GM12878 (cell line): ENCODE results near the gene ALDH3A2. TPM values are rescaled to one million over a fixed set of nuclear protein-coding genes. Genes with fewer than 3 reads are reported as not detected.

Experiments used
- ATAC-seq: fragments of 200-7000 bp; cut with Tn5 transposase; 3 replicates; pipeline ENCODE4 v1.9.1; 2020; ENCODE audit warnings: mild to moderate bottlenecking, moderate library complexity
- BruUV-seq: library from RNA; stranded (reverse); fragments of 400-500 nt; replicated peaks from 2 replicates; lab custom pipeline; 2021; lab: Mats Ljungman, UMichigan
- CTCF ChIA-PET: fragments of 300-600 bp; sonication (Branson Sonifier 250); formaldehyde crosslinking; extraction: SDS; loops from one replicate; lab custom pipeline; 2021; ENCODE audit warnings: inconsistent platforms; lab: Yijun Ruan, JAX
- POLR2A ChIA-PET: fragments of 350-600 bp; formaldehyde crosslinking; extraction: SDS; loops from one replicate; lab custom pipeline; 2021; ENCODE audit warnings: inconsistent platforms; lab: Charles Lee
- RAD21 ChIA-PET: fragments of 300-600 bp; sonication (Branson Sonifier 250); formaldehyde crosslinking; loops from one replicate; lab custom pipeline; 2023; ENCODE audit warnings: antibody characterized with exemption; ENCODE audit not compliant: unreplicated experiment; lab: Charles Lee
- SMC1A ChIA-PET: fragments of 300-600 bp; sonication (Branson Sonifier 250); formaldehyde crosslinking; loops from one replicate; lab custom pipeline; 2023; ENCODE audit not compliant: unreplicated experiment, uncharacterized antibody; lab: Charles Lee
- DNase-seq: peaks from one replicate; pipeline ENCODE4 v3.0.0-alpha.2; 2011; ENCODE audit warnings: low read depth, low spot score
- FAIRE-seq: peaks from 3 replicates; lab custom pipeline; 2011; peaks lifted over from hg19 to GRCh38; lab: Jason Lieb, UNC
- H2AFZ ChIP-seq: 2 replicates; pipeline ENCODE4 v1.6.0; 2011; ENCODE audit warnings: low read depth, low read length, control low read depth; ENCODE audit not compliant: control insufficient read depth
- H3K27ac ChIP-seq: 2 replicates; pipeline ENCODE4 v1.5.1; 2011; ENCODE audit warnings: control low read depth; ENCODE audit not compliant: control insufficient read depth, insufficient read depth
- H3K27me3 ChIP-seq, 2 experiments: replicated peaks in 1 of 2; 2 replicates each; pipeline versions ENCODE4 v1.6.0 to v1.6.1; 2011; ENCODE audit warnings: low read length in 1 of 2; ENCODE audit not compliant: control insufficient read depth in 2 of 2, insufficient read depth in 2 of 2
- H3K36me3 ChIP-seq, 2 experiments: 2 replicates each; pipeline ENCODE4 v1.5.1; 2011; ENCODE audit warnings: low read length in 1 of 2; ENCODE audit not compliant: control insufficient read depth in 2 of 2, insufficient read depth in 2 of 2
- H3K4me1 ChIP-seq: 2 replicates; pipeline ENCODE4 v1.6.1; 2011; ENCODE audit warnings: mild to moderate bottlenecking, low read length, moderate library complexity, mixed read lengths; ENCODE audit not compliant: control insufficient read depth, insufficient read depth
- H3K4me2 ChIP-seq: 2 replicates; pipeline ENCODE4 v1.6.0; 2011; ENCODE audit warnings: control low read depth; ENCODE audit not compliant: control insufficient read depth, insufficient read depth
- H3K4me3 ChIP-seq: fragments of 200-600 bp; sonication (generic); 2 replicates; pipeline ENCODE4 v1.5.1; 2016
- H3K79me2 ChIP-seq: 2 replicates; pipeline ENCODE4 v1.6.0; 2011; ENCODE audit warnings: low read length; ENCODE audit not compliant: control insufficient read depth, insufficient read depth
- H3K9ac ChIP-seq: 2 replicates; pipeline ENCODE4 v1.8.0; 2011; ENCODE audit warnings: low read length, control low read depth, mixed read lengths; ENCODE audit not compliant: control insufficient read depth, insufficient read depth
- H3K9me3 ChIP-seq: replicated peaks from 3 replicates; pipeline ENCODE4 v1.5.1; 2011; ENCODE audit warnings: mild to moderate bottlenecking, low read length; ENCODE audit not compliant: control insufficient read depth, insufficient read depth
- H4K20me1 ChIP-seq: 2 replicates; pipeline ENCODE4 v1.6.0; 2011; ENCODE audit not compliant: control insufficient read depth, insufficient read depth
- ATF3 ChIP-seq: IDR thresholded peaks from 2 replicates; pipeline ENCODE4 v1.6.1; 2011; ENCODE audit warnings: low read depth, mild to moderate bottlenecking, low read length, moderate library complexity, borderline replicate concordance; ENCODE audit errors: extremely low read depth
- BCL3 ChIP-seq: IDR thresholded peaks from 2 replicates; pipeline ENCODE4 v1.6.1; 2011; ENCODE audit warnings: borderline replicate concordance, low read depth, mild to moderate bottlenecking, moderate library complexity, low read length; ENCODE audit not compliant: insufficient read depth, poor library complexity, severe bottlenecking
- E2F4 ChIP-seq: IDR thresholded peaks from 2 replicates; pipeline ENCODE4 v1.6.1; 2012; ENCODE audit warnings: low read depth, low read length, improper control_type of control experiment
- GATAD2B ChIP-seq: fragments of 450-650 bp; conservative IDR thresholded peaks from 2 replicates; pipeline ENCODE4 v1.6.1; 2017; ENCODE audit warnings: low read depth, mild to moderate bottlenecking, moderate library complexity
- NFIC ChIP-seq: IDR thresholded peaks from 2 replicates; pipeline ENCODE4 v1.6.1; 2012; ENCODE audit warnings: low read depth, mild to moderate bottlenecking, inconsistent platforms, low read length, moderate library complexity
- RBBP5 ChIP-seq: fragments of 200-600 bp; sonication (generic); conservative IDR thresholded peaks from 2 replicates; pipeline ENCODE4 v1.6.1; 2016
- SRF ChIP-seq, 2 experiments: IDR thresholded peaks; 2 replicates each; pipeline ENCODE4 v1.6.1; 2011; ENCODE audit warnings: low read depth in 2 of 2, low read length in 2 of 2, mild to moderate bottlenecking in 1 of 2, moderate library complexity in 1 of 2
- TARDBP ChIP-seq: IDR thresholded peaks from 2 replicates; pipeline ENCODE4 v1.6.1; 2016; ENCODE audit warnings: borderline replicate concordance
- ZBED1 ChIP-seq: IDR thresholded peaks from 2 replicates; pipeline ENCODE4 v1.6.1; 2016; ENCODE audit warnings: borderline replicate concordance
- ZBTB33 ChIP-seq: fragments of 450-650 bp; IDR thresholded peaks from 2 replicates; pipeline ENCODE4 v1.6.1; 2017; ENCODE audit warnings: mild to moderate bottlenecking
- ZBTB4 ChIP-seq: fragments of 450-650 bp; formaldehyde crosslinking; IDR thresholded peaks from 2 replicates; pipeline ENCODE4 v1.4.0; 2022; ENCODE audit warnings: mild to moderate bottlenecking, moderate library complexity
- ZNF207 ChIP-seq: fragments of 450-650 bp; IDR thresholded peaks from 2 replicates; pipeline ENCODE4 v1.6.1; 2014; ENCODE audit warnings: antibody characterized with exemption, mild to moderate bottlenecking, borderline replicate concordance
- ZNF217 ChIP-seq: fragments of 450-650 bp; IDR thresholded peaks from 2 replicates; pipeline ENCODE4 v1.6.1; 2017; ENCODE audit warnings: antibody characterized with exemption, mild to moderate bottlenecking
- WGBS: methylation state at CpG from one replicate; pipeline ENCODE4 v1.1.6; 2016; ENCODE audit warnings: low lambda C conversion rate; ENCODE audit not compliant: insufficient replicate concordance, insufficient coverage; ENCODE audit errors: missing lambda C conversion rate; 5-methylcytosine and 5-hydroxymethylcytosine counted together
- in situ Hi-C: fragments of 300-500 bp; cut with MboI; formaldehyde crosslinking; loops from 9 replicates; pipeline ENCODE4 v1.14.3; 2018; ENCODE audit warnings: mixed read lengths
- intact Hi-C: fragments of 100-400 bp; cut with micrococcal nuclease; formaldehyde crosslinking; loops from one replicate; pipeline ENCODE4 v1.14.2; 2022; ENCODE audit not compliant: unreplicated experiment
- polyA plus RNA-seq, 11 experiments: library from polyadenylated mRNA; depleted of rRNA in 4 of 11; unstranded in 6 of 11; stranded (reverse) in 5 of 11; fragments of >200 nt; fragmentation: Nextera tagmentation in 4 of 11; fragmentation: Illumina TruSeq in 1 of 11; extraction: Ambion mirVana in 4 of 11; extraction: Trizol in 1 of 11; gene quantifications; 1 replicate in 1 of 11; 2 replicates in 10 of 11; pipeline versions ENCODE4 v1.2.1 to v1.2.3, GENCODE V29; 2011 to 2016; ENCODE audit warnings: inconsistent platforms in 2 of 11, missing spikeins in 2 of 11, low read depth in 1 of 11
- total RNA-seq, 4 experiments: library from RNA; depleted of rRNA in 3 of 4; stranded (reverse); fragments of >200 nt in 3 of 4; fragmentation: Illumina TruSeq in 1 of 4; extraction: Trizol in 1 of 4; gene quantifications; 2 replicates each; pipeline versions ENCODE4 v1.2.1 to v1.2.3, GENCODE V29; 2013 to 2021

ALDH3A2 gene
- total and polyA plus RNA-seq, 10 of the 15 experiments (the other 5 are each of a cell fraction or from before 2014, with no cell fraction given): 5.0 to 37.0 (median 26.1) TPM

GRCh38 chr17:19621697-19622096 is 26.9 kb upstream of the ALDH3A2 start:
- 9% methylated on average over 1 of the region's 1 CpG for WGBS
- RAD21 ChIA-PET: no interaction called here

More at GRCh38 chr17:19621697-19622096, 26.9 kb upstream of the ALDH3A2 start:
- in situ Hi-C loops: no loop called here
- TF ChIP-seq BCL3 (no peak), ZBTB33 (no peak), GATAD2B (no peak), ATF3 (no peak), RBBP5 (no peak), ZBED1 (no peak), ZNF207 (no peak), NFIC (no peak), E2F4 (no peak), ZBTB4 (no peak), TARDBP (no peak), ZNF217 (no peak), SRF (IDR thresholded peaks at IDR 0.05; ENCODE audit: low read depth in 2 of 2, low read length in 2 of 2) (no peak)
- Histone ChIP-seq H3K79me2 (no peaks in the 10 kb centered on the region), H3K27me3 (0 out of 4 replicates have a peak, but pooled peaks cover 0 to 4% of the 10 kb centered on the region in 2 experiments), H3K4me1 (no peaks in the 10 kb centered on the region), H3K4me2 (no peak overlapping the region), H3K4me3 (no peak overlapping the region), H3K9ac (no peak overlapping the region), H2AFZ (no peak overlapping the region), H3K36me3 (no peaks in the 10 kb centered on the region), H4K20me1 (no peaks in the 10 kb centered on the region), H3K9me3 (no peaks in the 10 kb centered on the region; the same call in 2 of the 3 replicates), H3K27ac (no peak overlapping the region)
- no peak for DNase-seq
- BruUV-seq: no TSS peak
- SMC1A ChIA-PET: interaction anchor here (1.5 kb wide), 1 partner anchor 10 kb away, joined by 3 read pairs; no protein-coding TSS in a partner anchor
- intact Hi-C loops: no loop called here
- no peak for ATAC-seq
- POLR2A ChIA-PET: no interaction called here
- FAIRE-seq: no peak
- CTCF ChIA-PET: interaction anchor here (1.4 kb wide), 1 partner anchor 11 kb away, joined by 3 read pairs; no protein-coding TSS in a partner anchor
